Measurements from ENCODE around the gene MAPRE3. TPM values are rescaled to one million over a fixed set of nuclear protein-coding genes. Genes with fewer than 3 reads are reported as not detected.

Gene MAPRE3
- total RNA-seq, 4 donors from 2014 or later, result 16.6 to 26.4 (median 19.7) TPM

DNA sequence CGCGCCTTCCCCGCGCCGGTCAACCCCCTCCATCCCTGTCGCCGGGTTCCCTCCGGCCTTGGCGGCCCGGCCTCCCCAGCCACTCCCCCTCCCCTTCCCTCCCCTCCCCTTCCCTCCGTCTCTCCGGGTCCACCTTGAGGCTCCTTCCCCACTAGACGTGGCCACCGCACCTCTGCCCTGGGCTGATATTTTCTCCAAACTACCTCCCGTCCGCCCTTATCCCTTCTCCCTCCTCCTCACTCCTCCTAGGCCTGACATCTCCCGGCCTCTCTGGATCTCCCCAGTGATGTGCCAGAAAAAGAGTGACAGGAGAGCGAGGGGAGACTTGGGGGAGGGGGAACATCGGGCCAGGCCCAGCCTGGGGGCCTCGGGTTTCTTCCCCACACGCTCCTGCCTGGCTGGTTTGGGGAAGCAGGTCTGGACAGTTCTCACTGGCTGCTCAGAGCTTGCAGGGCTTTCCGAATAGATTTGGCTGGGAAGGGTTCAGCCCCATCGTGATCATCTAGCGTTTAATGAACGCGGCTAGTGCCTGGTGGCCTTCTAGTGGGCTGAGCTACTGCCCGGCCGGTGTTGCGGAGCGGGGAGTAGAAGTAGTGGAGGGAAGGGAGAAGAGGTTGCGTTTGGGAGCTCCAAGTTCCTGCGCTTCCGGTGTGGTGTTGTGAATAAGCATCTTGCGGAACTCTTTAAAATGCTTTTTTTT, 641 bp downstream of the MAPRE3 start:
- 4 to 5% methylated on average over 32 to 34 of the region's 34 CpGs for WGBS, 2 donors
- Histone ChIP-seq H3K4me3 (peak overlapping the region; percentile 59 to 94 (median 85)), H3K36me3 (no peaks in the 10 kb centered on the region), H3K27ac (peak overlapping the region; percentile 78 to 92 (median 84)), H3K27me3 (no peaks in the 10 kb centered on the region), H3K9me3 (no peaks in the 10 kb centered on the region), H3K4me1 (peaks cover 0 to 31% (median 5%) of the 10 kb centered on the region in 4 donors)
- peak in 1 of 2 donors; percentile 12 for DNase-seq (ENCODE audit: low spot score in 2 of 2)
- TF ChIP-seq EP300 (IDR thresholded peaks at IDR 0.05) (no peak), POLR2A (IDR thresholded peaks at IDR 0.05) (no peak)
- TF ChIP-seq, protein P1, sequence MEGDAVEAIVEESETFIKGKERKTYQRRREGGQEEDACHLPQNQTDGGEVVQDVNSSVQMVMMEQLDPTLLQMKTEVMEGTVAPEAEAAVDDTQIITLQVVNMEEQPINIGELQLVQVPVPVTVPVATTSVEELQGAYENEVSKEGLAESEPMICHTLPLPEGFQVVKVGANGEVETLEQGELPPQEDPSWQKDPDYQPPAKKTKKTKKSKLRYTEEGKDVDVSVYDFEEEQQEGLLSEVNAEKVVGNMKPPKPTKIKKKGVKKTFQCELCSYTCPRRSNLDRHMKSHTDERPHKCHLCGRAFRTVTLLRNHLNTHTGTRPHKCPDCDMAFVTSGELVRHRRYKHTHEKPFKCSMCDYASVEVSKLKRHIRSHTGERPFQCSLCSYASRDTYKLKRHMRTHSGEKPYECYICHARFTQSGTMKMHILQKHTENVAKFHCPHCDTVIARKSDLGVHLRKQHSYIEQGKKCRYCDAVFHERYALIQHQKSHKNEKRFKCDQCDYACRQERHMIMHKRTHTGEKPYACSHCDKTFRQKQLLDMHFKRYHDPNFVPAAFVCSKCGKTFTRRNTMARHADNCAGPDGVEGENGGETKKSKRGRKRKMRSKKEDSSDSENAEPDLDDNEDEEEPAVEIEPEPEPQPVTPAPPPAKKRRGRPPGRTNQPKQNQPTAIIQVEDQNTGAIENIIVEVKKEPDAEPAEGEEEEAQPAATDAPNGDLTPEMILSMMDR (IDR thresholded peaks at IDR 0.05), result no peak

- Histone ChIP-seq H3K27me3 (no peaks in the 10 kb centered on the region), H3K9me3 (no peaks in the 10 kb centered on the region), H3K4me1 (peaks cover 0 to 31% (median 5%) of the 10 kb centered on the region in 4 donors), H3K27ac (peak overlapping the region in 2 of 4 donors; percentile 85 to 92), H3K4me3 (no peak overlapping the region), H3K36me3 (no peaks in the 10 kb centered on the region)
- TF ChIP-seq, protein P1 (IDR thresholded peaks at IDR 0.05), result no peak
- TF ChIP-seq EP300 (IDR thresholded peaks at IDR 0.05) (no peak), POLR2A (IDR thresholded peaks at IDR 0.05) (no peak)
- 71 to 77% methylated on average over 9 of the region's 9 CpGs for WGBS, 2 donors
- DNase-seq (ENCODE audit: low spot score in 2 of 2), result no peak
Measured at GRCh38 chr2:26971911-26972786, 1.7 kb downstream of the MAPRE3 start.

- DNase-seq (ENCODE audit: low spot score in 2 of 2), result no peak
- WGBS, 2 donors, result 83 to 86% methylated on average over 5 of the region's 5 CpGs
- no peak for TF ChIP-seq EP300 (IDR thresholded peaks at IDR 0.05)
- TF ChIP-seq, protein P1 (IDR thresholded peaks at IDR 0.05), result no peak
- TF ChIP-seq POLR2A (IDR thresholded peaks at IDR 0.05), result no peak
- no peaks in the 10 kb centered on the region for H3K36me3 ChIP-seq
- H3K27me3 ChIP-seq, result no peaks in the 10 kb centered on the region
- no peaks in the 10 kb centered on the region for H3K9me3 ChIP-seq
- H3K4me3 ChIP-seq, result no peak overlapping the region
- H3K4me1 ChIP-seq, result peaks cover 0 to 36% (median 7%) of the 10 kb centered on the region in 4 donors
- no peak overlapping the region for H3K27ac ChIP-seq
Measured at GRCh38 chr2:26974352-26974751, 3.9 kb downstream of the MAPRE3 start.

- 33 to 49% methylated on average over 2 of the region's 2 CpGs for WGBS, 2 donors
- H3K4me1 ChIP-seq, result peaks cover 0 to 39% (median 8%) of the 10 kb centered on the region in 4 donors
Measured at GRCh38 chr2:26975102-26975501, 4.7 kb downstream of the MAPRE3 start.

More at GRCh38 chr2:26975102-26975501, 4.7 kb downstream of the MAPRE3 start:
- Histone ChIP-seq H3K27ac (no peak overlapping the region), H3K36me3 (no peaks in the 10 kb centered on the region), H3K27me3 (no peaks in the 10 kb centered on the region), H3K9me3 (no peaks in the 10 kb centered on the region), H3K4me3 (no peak overlapping the region)
- TF ChIP-seq POLR2A (IDR thresholded peaks at IDR 0.05) (no peak), EP300 (IDR thresholded peaks at IDR 0.05) (no peak)
- TF ChIP-seq, protein P1 (IDR thresholded peaks at IDR 0.05), result no peak
- DNase-seq (ENCODE audit: low spot score in 2 of 2), result no peak
